Loucy (cell line): ENCODE data around the gene POTEE.

ENCODE experiments used
- EZH2phosphoT487 ChIP-seq: fragments of 200-600 bp; IDR thresholded peaks from 2 replicates; pipeline ENCODE4 v1.6.1; 2018; ENCODE audit warnings: antibody characterized with exemption, mild to moderate bottlenecking, moderate library complexity, borderline replicate concordance
- TF ChIP-seq, protein P1 (sequence below): fragments of 200-600 bp; sonication (generic); conservative IDR thresholded peaks from 2 replicates; pipeline ENCODE4 v1.5.1; 2014; ENCODE audit warnings: mild to moderate bottlenecking, antibody characterized with exemption, low read length

DNA sequence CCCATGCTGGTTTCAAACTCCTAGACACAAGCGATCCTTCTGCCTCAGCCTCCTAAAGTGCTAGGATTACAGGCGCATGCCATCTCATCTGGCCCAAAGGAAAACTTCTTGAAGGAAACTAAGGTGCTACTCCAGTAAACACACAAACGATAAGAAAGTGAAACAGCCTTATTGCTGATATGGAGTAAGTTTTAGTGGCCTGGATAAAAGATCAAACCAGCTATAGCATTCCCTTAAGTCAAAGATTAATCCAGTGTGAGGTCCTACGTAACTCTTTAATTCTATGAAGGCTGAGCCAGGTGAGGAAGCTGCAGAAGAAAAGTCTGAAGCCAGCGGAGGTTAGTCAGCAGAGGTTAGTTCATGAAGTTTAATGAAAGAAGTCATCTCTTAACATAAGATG lies 40.8 kb upstream of the POTEE start:
- TF ChIP-seq, protein P1, sequence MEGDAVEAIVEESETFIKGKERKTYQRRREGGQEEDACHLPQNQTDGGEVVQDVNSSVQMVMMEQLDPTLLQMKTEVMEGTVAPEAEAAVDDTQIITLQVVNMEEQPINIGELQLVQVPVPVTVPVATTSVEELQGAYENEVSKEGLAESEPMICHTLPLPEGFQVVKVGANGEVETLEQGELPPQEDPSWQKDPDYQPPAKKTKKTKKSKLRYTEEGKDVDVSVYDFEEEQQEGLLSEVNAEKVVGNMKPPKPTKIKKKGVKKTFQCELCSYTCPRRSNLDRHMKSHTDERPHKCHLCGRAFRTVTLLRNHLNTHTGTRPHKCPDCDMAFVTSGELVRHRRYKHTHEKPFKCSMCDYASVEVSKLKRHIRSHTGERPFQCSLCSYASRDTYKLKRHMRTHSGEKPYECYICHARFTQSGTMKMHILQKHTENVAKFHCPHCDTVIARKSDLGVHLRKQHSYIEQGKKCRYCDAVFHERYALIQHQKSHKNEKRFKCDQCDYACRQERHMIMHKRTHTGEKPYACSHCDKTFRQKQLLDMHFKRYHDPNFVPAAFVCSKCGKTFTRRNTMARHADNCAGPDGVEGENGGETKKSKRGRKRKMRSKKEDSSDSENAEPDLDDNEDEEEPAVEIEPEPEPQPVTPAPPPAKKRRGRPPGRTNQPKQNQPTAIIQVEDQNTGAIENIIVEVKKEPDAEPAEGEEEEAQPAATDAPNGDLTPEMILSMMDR = no peak
- TF ChIP-seq EZH2phosphoT487 = no peak
